Chondrocyte (in vitro differentiated cells): ENCODE results near the gene KRTAP3-3. TPM values are rescaled to one million over a fixed set of nuclear protein-coding genes. Genes with fewer than 3 reads are reported as not detected.

ENCODE experiments used
- DNase-seq: peaks from one replicate; pipeline ENCODE4 v3.0.0; 2021; ENCODE audit warnings: mixed read lengths, low spot score
- H3K27ac Mint-ChIP-seq: one replicate; pipeline ENCODE4 v1.8.0; 2021; ENCODE audit warnings: mild to moderate bottlenecking, moderate library complexity, mixed read lengths; ENCODE audit not compliant: unreplicated experiment
- H3K27me3 Mint-ChIP-seq: 2 replicates; pipeline ENCODE4 v1.8.0; 2021; ENCODE audit warnings: low read depth, mixed read lengths
- H3K36me3 Mint-ChIP-seq: 2 replicates; pipeline ENCODE4 v1.8.0; 2021; ENCODE audit warnings: low read depth, mixed read lengths
- H3K4me1 Mint-ChIP-seq: 2 replicates; pipeline ENCODE4 v1.8.0; 2021; ENCODE audit warnings: low read depth, mild to moderate bottlenecking, mixed read lengths
- H3K4me3 Mint-ChIP-seq: one replicate; pipeline ENCODE4 v1.8.0; 2021; ENCODE audit warnings: mild to moderate bottlenecking, moderate library complexity, mixed read lengths; ENCODE audit not compliant: unreplicated experiment
- H3K9me3 Mint-ChIP-seq: 2 replicates; pipeline ENCODE4 v1.8.0; 2021; ENCODE audit warnings: low read depth, mixed read lengths
- total RNA-seq: library from RNA; stranded (reverse); gene quantifications from 3 replicates; pipeline ENCODE4 v1.2.1, GENCODE V29; 2021
- TF ChIP-seq, protein P1 (sequence below): fragments of 200-600 bp; sonication (generic); IDR thresholded peaks from 2 replicates; pipeline ENCODE4 v1.5.0; 2021; ENCODE audit warnings: antibody characterized with exemption, mild to moderate bottlenecking, moderate library complexity

Gene KRTAP3-3
- total RNA-seq, 1 donor from 2014 or later, result not detected

DNA sequence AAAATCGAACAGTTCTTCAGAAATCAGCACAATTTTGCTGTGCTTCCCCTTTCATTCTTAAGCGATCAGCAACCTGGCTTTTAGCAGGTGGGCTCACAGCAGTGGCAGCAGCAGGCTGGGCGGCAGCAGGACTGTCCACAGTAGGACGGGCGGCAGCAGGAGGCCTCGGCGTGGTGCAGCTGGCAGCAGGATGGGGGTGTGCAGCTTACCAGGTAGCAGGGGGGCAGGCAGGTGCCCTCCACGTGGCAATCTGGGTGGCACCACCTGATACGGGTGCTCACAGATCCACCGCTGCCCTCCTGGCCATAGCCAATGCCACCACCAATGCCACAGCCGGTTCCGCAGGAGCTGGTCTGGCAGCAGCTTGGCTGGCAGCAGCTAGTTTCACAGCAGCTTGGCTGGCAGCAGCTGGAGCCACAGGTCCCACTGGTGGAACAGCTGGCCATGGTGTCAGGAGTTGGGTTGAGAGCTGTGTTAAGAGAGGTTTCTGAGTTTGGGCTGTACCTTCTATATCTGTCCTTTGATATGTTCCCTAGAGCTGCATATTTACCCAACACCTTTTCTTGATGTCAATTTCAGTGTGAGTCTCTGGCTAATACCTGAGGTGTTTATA lies 35.8 kb upstream of the KRTAP3-3 start, which contains the start of gene KRTAP1-4:
Gene KRTAP1-4, minus strand, starts transcription at position 563 of the 613 bp plus-strand sequence. Its CDS starts 117 bp downstream, at position 446.
- Mint-ChIP-seq H3K9me3 (no peaks in the 10 kb centered on the region), H3K4me1 (peaks cover 2% of the 10 kb centered on the region), H3K36me3 (no peaks in the 10 kb centered on the region), H3K27me3 (no peaks in the 10 kb centered on the region), H3K27ac (no peak within 1 kb of the TSS), H3K4me3 (no peak within 1 kb of the TSS)
- TF ChIP-seq, protein P1, sequence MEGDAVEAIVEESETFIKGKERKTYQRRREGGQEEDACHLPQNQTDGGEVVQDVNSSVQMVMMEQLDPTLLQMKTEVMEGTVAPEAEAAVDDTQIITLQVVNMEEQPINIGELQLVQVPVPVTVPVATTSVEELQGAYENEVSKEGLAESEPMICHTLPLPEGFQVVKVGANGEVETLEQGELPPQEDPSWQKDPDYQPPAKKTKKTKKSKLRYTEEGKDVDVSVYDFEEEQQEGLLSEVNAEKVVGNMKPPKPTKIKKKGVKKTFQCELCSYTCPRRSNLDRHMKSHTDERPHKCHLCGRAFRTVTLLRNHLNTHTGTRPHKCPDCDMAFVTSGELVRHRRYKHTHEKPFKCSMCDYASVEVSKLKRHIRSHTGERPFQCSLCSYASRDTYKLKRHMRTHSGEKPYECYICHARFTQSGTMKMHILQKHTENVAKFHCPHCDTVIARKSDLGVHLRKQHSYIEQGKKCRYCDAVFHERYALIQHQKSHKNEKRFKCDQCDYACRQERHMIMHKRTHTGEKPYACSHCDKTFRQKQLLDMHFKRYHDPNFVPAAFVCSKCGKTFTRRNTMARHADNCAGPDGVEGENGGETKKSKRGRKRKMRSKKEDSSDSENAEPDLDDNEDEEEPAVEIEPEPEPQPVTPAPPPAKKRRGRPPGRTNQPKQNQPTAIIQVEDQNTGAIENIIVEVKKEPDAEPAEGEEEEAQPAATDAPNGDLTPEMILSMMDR, result no peak
- no peak for DNase-seq

DNA sequence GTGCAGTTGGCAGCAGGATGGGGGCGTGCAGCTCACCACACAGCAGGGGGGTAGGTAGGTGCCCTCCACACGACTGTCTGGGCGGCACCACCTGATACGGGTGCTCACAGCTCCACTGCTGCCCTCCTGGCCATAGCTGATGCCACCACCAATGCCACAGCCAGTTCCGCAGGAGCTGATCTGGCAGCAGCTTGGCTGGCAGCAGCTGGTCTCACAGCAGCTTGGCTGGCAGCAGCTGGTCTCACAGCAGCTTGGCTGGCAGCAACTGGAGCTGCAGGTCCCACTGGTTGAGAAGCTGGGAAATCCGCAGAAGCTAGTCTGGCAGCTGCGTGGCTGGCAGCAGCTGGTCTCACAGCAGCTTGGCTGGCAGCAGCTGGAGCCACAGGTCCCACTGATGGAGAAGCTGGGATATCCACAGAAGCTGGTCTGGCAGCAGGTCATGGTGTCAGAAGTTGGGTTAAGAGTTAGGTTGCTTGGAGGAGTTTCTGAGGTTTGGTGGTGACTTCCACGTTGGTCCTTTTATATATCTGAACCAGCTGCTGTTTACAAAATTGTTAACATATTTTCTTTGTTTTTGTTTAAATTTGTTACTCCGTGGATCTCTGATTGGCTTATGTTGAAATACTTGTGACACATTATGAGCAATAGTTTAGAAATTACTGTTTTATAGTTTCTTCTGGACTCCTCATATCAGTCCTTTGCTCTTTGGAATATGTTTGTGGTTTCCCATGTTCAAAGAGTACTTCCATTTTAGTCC lies 32.9 kb upstream of the KRTAP3-3 start, which contains the start of gene KRTAP1-5:
Gene KRTAP1-5, minus strand, starts transcription at position 494 of the 757 bp plus-strand sequence. Its CDS starts 53 bp downstream, at position 441.
- Mint-ChIP-seq H3K4me3 (no peak within 1 kb of the TSS), H3K9me3 (no peaks in the 10 kb centered on the region), H3K27me3 (no peaks in the 10 kb centered on the region), H3K36me3 (no peaks in the 10 kb centered on the region), H3K27ac (no peak within 1 kb of the TSS), H3K4me1 (peaks cover 5% of the 10 kb centered on the region)
- TF ChIP-seq, protein P1, result no peak
- no peak for DNase-seq

DNA sequence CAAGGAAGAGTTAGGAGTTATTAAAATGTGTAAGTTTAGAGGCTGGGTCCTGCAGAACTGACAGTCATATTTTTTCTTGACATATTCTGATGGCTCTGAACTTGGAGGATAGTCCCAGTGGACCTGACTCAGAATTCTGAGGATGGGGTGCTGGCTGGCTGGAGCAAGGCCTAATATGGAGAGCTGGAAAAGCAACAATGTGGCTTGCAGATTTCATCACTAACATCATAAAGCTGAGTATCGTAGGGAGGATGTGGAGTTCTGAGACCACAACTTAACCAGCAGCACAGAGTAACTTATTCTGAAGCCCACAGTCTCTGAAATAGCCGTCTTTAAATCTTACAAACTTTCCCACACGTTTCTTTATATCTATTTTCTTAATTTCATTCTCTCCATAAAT lies 30.7 kb upstream of the KRTAP3-3 start:
- Mint-ChIP-seq H3K9me3 (peaks cover 5% of the 10 kb centered on the region), H3K4me3 (no peak overlapping the region), H3K36me3 (no peaks in the 10 kb centered on the region), H3K27ac (no peak overlapping the region), H3K27me3 (no peaks in the 10 kb centered on the region), H3K4me1 (peaks cover 5% of the 10 kb centered on the region)
- no peak for DNase-seq
- TF ChIP-seq, protein P1, result no peak

DNA sequence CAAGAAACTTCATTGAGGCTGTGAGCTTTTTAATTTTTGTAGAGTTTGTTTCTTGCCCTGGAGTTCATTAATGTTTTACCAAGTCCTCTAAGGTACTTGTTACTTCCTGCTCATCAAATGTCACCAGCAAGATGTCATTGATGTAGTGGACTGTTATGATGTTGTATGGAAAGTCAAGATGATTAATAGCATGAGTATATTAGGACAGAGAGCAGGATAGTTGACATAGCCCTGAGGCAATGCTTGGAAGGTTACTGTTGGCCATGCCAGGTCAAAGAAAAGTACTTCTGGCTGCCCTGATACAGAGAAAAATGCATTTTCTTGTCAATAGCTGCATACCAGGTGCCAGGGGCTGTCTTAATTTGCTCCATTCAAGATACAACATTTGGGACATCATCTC lies 26.4 kb upstream of the KRTAP3-3 start:
- H3K36me3 Mint-ChIP-seq, result no peaks in the 10 kb centered on the region
- H3K27me3 Mint-ChIP-seq, result no peaks in the 10 kb centered on the region
- H3K27ac Mint-ChIP-seq, result no peak overlapping the region
- TF ChIP-seq, protein P1, result no peak
- no peak overlapping the region for H3K4me3 Mint-ChIP-seq
- DNase-seq, result no peak
- H3K4me1 Mint-ChIP-seq, result peaks cover 3% of the 10 kb centered on the region
- peaks cover 5% of the 10 kb centered on the region for H3K9me3 Mint-ChIP-seq

DNA sequence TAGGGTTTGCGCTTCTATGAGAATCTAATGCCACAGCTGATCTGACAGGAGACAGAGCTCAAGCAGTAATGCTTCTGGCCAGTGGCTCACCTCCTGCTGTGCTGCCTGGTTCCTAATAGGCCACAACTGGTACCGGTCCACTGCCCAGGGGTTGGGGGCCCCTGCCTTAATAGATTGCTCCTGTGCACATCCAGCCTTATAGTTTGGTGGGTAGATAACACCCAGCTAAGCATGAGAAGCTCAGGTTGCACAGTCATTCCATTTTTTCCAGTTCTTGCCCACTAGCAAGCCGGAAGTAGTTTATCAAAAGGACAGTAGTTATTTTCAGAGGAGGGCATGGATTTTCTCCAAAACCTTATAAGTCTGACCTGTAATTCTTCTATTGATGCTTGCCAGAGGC lies 25.5 kb upstream of the KRTAP3-3 start:
- H3K4me3 Mint-ChIP-seq, result no peak overlapping the region
- no peak overlapping the region for H3K27ac Mint-ChIP-seq

More for the DNA sequence above, 25.5 kb upstream of the KRTAP3-3 start:
- no peaks in the 10 kb centered on the region for H3K27me3 Mint-ChIP-seq
- no peak for DNase-seq
- TF ChIP-seq, protein P1, result no peak
- H3K4me1 Mint-ChIP-seq, result no peaks in the 10 kb centered on the region
- peaks cover 5% of the 10 kb centered on the region for H3K9me3 Mint-ChIP-seq
- H3K36me3 Mint-ChIP-seq, result no peaks in the 10 kb centered on the region
